Measurements from ENCODE around the gene MRPS15. TPM values are rescaled to one million over a fixed set of nuclear protein-coding genes. Genes with fewer than 3 reads are reported as not detected.
"Not testable (repeated sequence)": the region's sequence is repeated elsewhere in the genome, so short reads cannot be mapped to it uniquely, and the experiment has no call there.

Gene MRPS15
- polyA plus RNA-seq = 72.0 TPM

GRCh38 chr1:36463803-36464604, at the start of gene MRPS15:
TSS of gene MRPS15 (minus strand) at chr1:36464384. CDS start at chr1:36464275, 109 bp downstream.
- no peaks in the 10 kb centered on the region for H3K9me3 Mint-ChIP-seq
- H3K36me3 Mint-ChIP-seq = peaks cover 4% of the 10 kb centered on the region
- H3K4me3 Mint-ChIP-seq = peak within 1 kb of the TSS; percentile 96 to 100 (median 96)
- H3K27ac Mint-ChIP-seq = peak within 1 kb of the TSS; percentile 94 to 97 (median 96)
- H3K27me3 Mint-ChIP-seq = no peaks in the 10 kb centered on the region
- peaks cover 12% of the 10 kb centered on the region in 3 donors for H3K4me1 Mint-ChIP-seq

GRCh38 chr1:36512842-36513241, 48.7 kb upstream of the MRPS15 start:
- no peaks in the 10 kb centered on the region for H3K36me3 Mint-ChIP-seq
- H3K4me3 Mint-ChIP-seq = no peak overlapping the region
- no peaks in the 10 kb centered on the region for H3K4me1 Mint-ChIP-seq
- no peaks in the 10 kb centered on the region for H3K9me3 Mint-ChIP-seq
- no peak overlapping the region for H3K27ac Mint-ChIP-seq
- peaks cover 3% of the 10 kb centered on the region for H3K27me3 Mint-ChIP-seq

GRCh38 chr1:36511804-36512798, 47.9 kb upstream of the MRPS15 start:
- H3K4me1 Mint-ChIP-seq = no peaks in the 10 kb centered on the region
- peaks cover 2% of the 10 kb centered on the region for H3K36me3 Mint-ChIP-seq
- H3K9me3 Mint-ChIP-seq = peaks cover 0 to 5% (median 0%) of the 10 kb centered on the region in 3 donors
- peaks cover 3% of the 10 kb centered on the region for H3K27me3 Mint-ChIP-seq
- H3K4me3 Mint-ChIP-seq = no peak overlapping the region
- no peak overlapping the region for H3K27ac Mint-ChIP-seq

GRCh38 chr1:36511220-36511619, 47.0 kb upstream of the MRPS15 start:
- H3K9me3 Mint-ChIP-seq, H3K27ac Mint-ChIP-seq, H3K4me3 Mint-ChIP-seq, H3K36me3 Mint-ChIP-seq, H3K4me1 Mint-ChIP-seq, H3K27me3 Mint-ChIP-seq: not testable (repeated sequence)

GRCh38 chr1:36510418-36510817, 46.2 kb upstream of the MRPS15 start:
- peaks cover 0 to 5% (median 0%) of the 10 kb centered on the region in 3 donors for H3K9me3 Mint-ChIP-seq
- H3K4me3 Mint-ChIP-seq = no peak overlapping the region
- H3K4me1 Mint-ChIP-seq = no peaks in the 10 kb centered on the region
- H3K36me3 Mint-ChIP-seq = peaks cover 2% of the 10 kb centered on the region
- H3K27ac Mint-ChIP-seq = no peak overlapping the region
- H3K27me3 Mint-ChIP-seq = peaks cover 13% of the 10 kb centered on the region

- Mint-ChIP-seq H3K27ac (no peak overlapping the region), H3K4me1 (no peaks in the 10 kb centered on the region), H3K4me3 (no peak overlapping the region), H3K27me3 (peaks cover 15% of the 10 kb centered on the region), H3K36me3 (peaks cover 2% of the 10 kb centered on the region), H3K9me3 (peaks cover 0 to 5% (median 0%) of the 10 kb centered on the region in 3 donors)
Measured at GRCh38 chr1:36508257-36508656, 44.1 kb upstream of the MRPS15 start.

- Mint-ChIP-seq H3K27ac (no peak overlapping the region), H3K27me3 (peaks cover 18% of the 10 kb centered on the region), H3K4me1 (no peaks in the 10 kb centered on the region), H3K4me3 (no peak overlapping the region), H3K9me3 (peaks cover 0 to 5% (median 0%) of the 10 kb centered on the region in 3 donors), H3K36me3 (peaks cover 2% of the 10 kb centered on the region)
Measured at GRCh38 chr1:36506276-36506920, 42.2 kb upstream of the MRPS15 start.

- Mint-ChIP-seq H3K36me3 (peaks cover 2% of the 10 kb centered on the region), H3K27ac (no peak overlapping the region), H3K27me3 (peaks cover 15% of the 10 kb centered on the region), H3K9me3 (peaks cover 0 to 5% (median 0%) of the 10 kb centered on the region in 3 donors), H3K4me3 (no peak overlapping the region), H3K4me1 (no peaks in the 10 kb centered on the region)
Measured at GRCh38 chr1:36503733-36504132, 39.5 kb upstream of the MRPS15 start.

- H3K4me1 Mint-ChIP-seq = no peaks in the 10 kb centered on the region
- no peak overlapping the region for H3K27ac Mint-ChIP-seq
- H3K4me3 Mint-ChIP-seq = no peak overlapping the region
- peaks cover 15% of the 10 kb centered on the region for H3K27me3 Mint-ChIP-seq
- H3K36me3 Mint-ChIP-seq = peaks cover 2% of the 10 kb centered on the region
- H3K9me3 Mint-ChIP-seq = peaks cover 0 to 5% (median 0%) of the 10 kb centered on the region in 3 donors
Measured at GRCh38 chr1:36503159-36503558, 39.0 kb upstream of the MRPS15 start.

GRCh38 chr1:36502616-36503015, 38.4 kb upstream of the MRPS15 start:
- Mint-ChIP-seq H3K9me3 (peaks cover 0 to 4% (median 0%) of the 10 kb centered on the region in 3 donors), H3K27me3 (peaks cover 16% of the 10 kb centered on the region), H3K4me1 (no peaks in the 10 kb centered on the region), H3K27ac (no peak overlapping the region), H3K36me3 (peaks cover under 1% of the 10 kb centered on the region), H3K4me3 (no peak overlapping the region)

GRCh38 chr1:36501911-36502310, 37.7 kb upstream of the MRPS15 start:
- not testable (repeated sequence) for H3K9me3 Mint-ChIP-seq, H3K27ac Mint-ChIP-seq, H3K4me1 Mint-ChIP-seq, H3K4me3 Mint-ChIP-seq, H3K36me3 Mint-ChIP-seq
- H3K27me3 Mint-ChIP-seq = peaks cover 16% of the 10 kb centered on the region

- H3K27ac Mint-ChIP-seq = no peak overlapping the region
- no peak overlapping the region for H3K4me3 Mint-ChIP-seq
- no peaks in the 10 kb centered on the region for H3K4me1 Mint-ChIP-seq
- no peaks in the 10 kb centered on the region for H3K36me3 Mint-ChIP-seq
- H3K9me3 Mint-ChIP-seq = no peaks in the 10 kb centered on the region
- peaks cover 2% of the 10 kb centered on the region for H3K27me3 Mint-ChIP-seq
Measured at GRCh38 chr1:36497207-36497606, 33.0 kb upstream of the MRPS15 start.

- H3K36me3 Mint-ChIP-seq = peaks cover 2% of the 10 kb centered on the region
Measured at GRCh38 chr1:36494971-36495370, 30.8 kb upstream of the MRPS15 start.

GRCh38 chr1:36493524-36493923, 29.3 kb upstream of the MRPS15 start:
- peaks cover 1% of the 10 kb centered on the region for H3K27me3 Mint-ChIP-seq
- H3K4me3 Mint-ChIP-seq = no peak overlapping the region
- peak overlapping the region in 1 of 3 donors; percentile 16 for H3K27ac Mint-ChIP-seq
- H3K4me1 Mint-ChIP-seq = no peaks in the 10 kb centered on the region
- H3K9me3 Mint-ChIP-seq = no peaks in the 10 kb centered on the region
- peaks cover 2% of the 10 kb centered on the region for H3K36me3 Mint-ChIP-seq

More at GRCh38 chr1:36494971-36495370, 30.8 kb upstream of the MRPS15 start:
- Mint-ChIP-seq H3K27ac (no peak overlapping the region), H3K4me1 (no peaks in the 10 kb centered on the region), H3K9me3 (no peaks in the 10 kb centered on the region), H3K27me3 (peaks cover 1% of the 10 kb centered on the region), H3K4me3 (no peak overlapping the region)

- Mint-ChIP-seq H3K27me3 (no peaks in the 10 kb centered on the region), H3K9me3 (no peaks in the 10 kb centered on the region), H3K4me1 (peaks cover 0 to 2% (median 2%) of the 10 kb centered on the region in 3 donors), H3K4me3 (no peak overlapping the region), H3K36me3 (peaks cover 2% of the 10 kb centered on the region), H3K27ac (no peak overlapping the region)
Measured at GRCh38 chr1:36492491-36492890, 28.3 kb upstream of the MRPS15 start.
